Liver (tissue), 9 donors: ENCODE results near the gene USP31. TPM values are rescaled to one million over a fixed set of nuclear protein-coding genes. Genes with fewer than 3 reads are reported as not detected.

Experiments
- DNase-seq: peaks from one replicate; pipeline ENCODE4 v3.0.0-alpha.2; 2017; ENCODE audit warnings: low spot score
- H3K27ac ChIP-seq, 2 donors: one replicate each; pipeline ENCODE4 v1.7.0; 2013; ENCODE audit warnings: inconsistent platforms in 2 of 2, low read length in 2 of 2, control low read depth in 1 of 2, low read depth in 1 of 2, mild to moderate bottlenecking in 1 of 2
- H3K27me3 ChIP-seq, 4 donors: one replicate each; pipeline versions ENCODE4 v1.6.1 to v1.7.0; 2013; ENCODE audit warnings: low read length in 3 of 4, inconsistent platforms in 1 of 4, mild to moderate bottlenecking in 1 of 4, moderate library complexity in 1 of 4; ENCODE audit not compliant: control insufficient read depth in 4 of 4, insufficient read depth in 4 of 4
- H3K36me3 ChIP-seq, 4 donors: one replicate each; pipeline versions ENCODE4 v1.6.1 to v1.7.0; 2013; ENCODE audit warnings: low read length in 3 of 4, mild to moderate bottlenecking in 3 of 4, low read depth in 1 of 4, moderate library complexity in 1 of 4; ENCODE audit not compliant: control insufficient read depth in 4 of 4, insufficient read depth in 3 of 4
- H3K4me1 ChIP-seq, 4 donors: one replicate each; pipeline versions ENCODE4 v1.6.1 to v1.7.0; 2013; ENCODE audit warnings: low read length in 3 of 4, mild to moderate bottlenecking in 3 of 4, moderate library complexity in 1 of 4; ENCODE audit not compliant: control insufficient read depth in 4 of 4, insufficient read depth in 4 of 4
- H3K4me3 ChIP-seq, 3 donors: one replicate each; pipeline versions ENCODE4 v1.6.1 to v1.7.0; 2013; ENCODE audit warnings: low read length in 3 of 3, control low read depth in 1 of 3, low read depth in 1 of 3, mild to moderate bottlenecking in 1 of 3
- H3K9ac ChIP-seq, 2 donors: one replicate each; pipeline ENCODE4 v1.7.0; 2013; ENCODE audit warnings: low read length in 2 of 2, mild to moderate bottlenecking in 2 of 2, moderate library complexity in 2 of 2, control low read depth in 1 of 2, low read depth in 1 of 2
- H3K9me3 ChIP-seq, 4 donors: one replicate each; pipeline versions ENCODE4 v1.6.1 to v1.7.0; 2013; ENCODE audit warnings: low read length in 3 of 4; ENCODE audit not compliant: control insufficient read depth in 4 of 4
- FOXA1 ChIP-seq: IDR thresholded peaks from 2 replicates; pipeline ENCODE4 v1.6.1; 2016; ENCODE audit warnings: antibody characterized with exemption
- FOXA2 ChIP-seq: IDR thresholded peaks from 2 replicates; pipeline ENCODE4 v1.6.1; 2016; ENCODE audit warnings: antibody characterized with exemption
- HNF4A ChIP-seq, 2 donors: conservative IDR thresholded peaks; 2 replicates each; pipeline ENCODE4 v1.6.1; 2016; ENCODE audit warnings: antibody characterized with exemption in 2 of 2, mild to moderate bottlenecking in 2 of 2
- JUND ChIP-seq, 2 donors: IDR thresholded peaks; 2 replicates each; pipeline ENCODE4 v1.6.1; 2016; ENCODE audit warnings: antibody characterized with exemption in 2 of 2
- RAD21 ChIP-seq, 2 donors: IDR thresholded peaks; 2 replicates each; pipeline ENCODE4 v1.6.1; 2016; ENCODE audit warnings: antibody characterized with exemption in 2 of 2, mild to moderate bottlenecking in 2 of 2
- RXRA ChIP-seq, 2 donors: IDR thresholded peaks; 2 replicates each; pipeline ENCODE4 v1.6.1; 2017 to 2018; ENCODE audit warnings: antibody characterized with exemption in 2 of 2, mild to moderate bottlenecking in 1 of 2
- SP1 ChIP-seq: IDR thresholded peaks from 2 replicates; pipeline ENCODE4 v1.6.1; 2018; ENCODE audit warnings: antibody characterized with exemption, mild to moderate bottlenecking
- TAF1 ChIP-seq: conservative IDR thresholded peaks from 2 replicates; pipeline ENCODE4 v1.6.1; 2016; ENCODE audit warnings: antibody characterized with exemption, mild to moderate bottlenecking
- YY1 ChIP-seq: IDR thresholded peaks from 2 replicates; pipeline ENCODE4 v1.6.1; 2016; ENCODE audit warnings: antibody characterized with exemption, mild to moderate bottlenecking
- WGBS: extraction: QIAGEN DNeasy Blood & Tissue Kit; methylation state at CpG from one replicate; pipeline ENCODE4 v1.1.7; 2013; 5-methylcytosine and 5-hydroxymethylcytosine counted together
- polyA plus RNA-seq, 2 donors: library from polyadenylated mRNA; stranded (reverse) in 1 of 2; unstranded in 1 of 2; fragments of 200-250 nt in 1 of 2; fragments of >200 nt in 1 of 2; fragmentation: Nextera tagmentation in 1 of 2; extraction: Ambion mirVana in 1 of 2; gene quantifications; one replicate each; pipeline versions ENCODE4 v1.2.1 to v1.2.3, GENCODE V29; 2013 to 2015
- total RNA-seq, 2 donors: library from RNA; depleted of rRNA; stranded (reverse); fragments of >200 nt; gene quantifications; one replicate each; pipeline ENCODE4 v1.2.3, GENCODE V29; 2014
- TF ChIP-seq, protein P1 (sequence below): fragments of 150-350 bp; IDR thresholded peaks from 2 replicates; pipeline ENCODE4 v1.5.1; 2017; ENCODE audit warnings: improper control_type of control experiment, low read depth, low read length; ENCODE audit not compliant: missing input control
- TF ChIP-seq, protein P2 (sequence below): IDR thresholded peaks from 2 replicates; pipeline ENCODE4 v1.6.1; 2016; ENCODE audit warnings: antibody characterized with exemption
- TF ChIP-seq, protein P3 (sequence below): IDR thresholded peaks from 2 replicates; pipeline ENCODE4 v1.6.1; 2016; ENCODE audit warnings: antibody characterized with exemption
- TF ChIP-seq, protein P4 (sequence below): IDR thresholded peaks from 2 replicates; pipeline ENCODE4 v1.6.1; 2016; ENCODE audit warnings: antibody characterized with exemption
- donor health status: healthy.
- donor health status: healthy.
- donor health status: healthy.
- donor health status: healthy.
- donor health status: healthy.

The USP31 gene
- total and polyA plus RNA-seq, 4 donors: 2.4 to 16.4 (median 3.8) TPM

DNA sequence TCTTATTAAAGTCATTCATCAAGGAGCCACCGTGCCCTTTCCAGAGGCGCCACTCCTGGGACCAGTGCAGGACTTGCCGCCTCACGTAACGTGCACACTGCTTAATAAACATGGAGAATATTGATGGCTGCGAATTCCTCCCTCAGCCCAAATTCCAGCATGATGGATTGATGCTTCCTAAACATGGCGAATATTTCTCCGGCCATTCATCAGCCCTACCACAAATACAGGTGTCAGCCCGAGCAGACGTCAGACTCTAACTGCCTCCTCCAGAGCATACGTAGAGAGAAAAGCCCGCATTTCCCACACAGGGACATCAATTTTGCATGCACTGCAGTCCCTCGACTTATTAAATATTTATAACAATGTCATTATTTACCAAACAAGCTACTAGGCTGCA, 97.0 kb downstream of the USP31 start:
- 85% methylated on average over 13 of the region's 13 CpGs for WGBS
- H3K27ac ChIP-seq: no peak overlapping the region
- TF ChIP-seq JUND (IDR thresholded peaks at IDR 0.05) (no peak), RXRA (IDR thresholded peaks at IDR 0.05) (no peak), FOXA1 (no peak), HNF4A (conservative IDR thresholded peaks at IDR 0.05) (no peak), FOXA2 (no peak), SP1 (no peak), TAF1 (no peak), YY1 (no peak)
- TF ChIP-seq, protein P1, sequence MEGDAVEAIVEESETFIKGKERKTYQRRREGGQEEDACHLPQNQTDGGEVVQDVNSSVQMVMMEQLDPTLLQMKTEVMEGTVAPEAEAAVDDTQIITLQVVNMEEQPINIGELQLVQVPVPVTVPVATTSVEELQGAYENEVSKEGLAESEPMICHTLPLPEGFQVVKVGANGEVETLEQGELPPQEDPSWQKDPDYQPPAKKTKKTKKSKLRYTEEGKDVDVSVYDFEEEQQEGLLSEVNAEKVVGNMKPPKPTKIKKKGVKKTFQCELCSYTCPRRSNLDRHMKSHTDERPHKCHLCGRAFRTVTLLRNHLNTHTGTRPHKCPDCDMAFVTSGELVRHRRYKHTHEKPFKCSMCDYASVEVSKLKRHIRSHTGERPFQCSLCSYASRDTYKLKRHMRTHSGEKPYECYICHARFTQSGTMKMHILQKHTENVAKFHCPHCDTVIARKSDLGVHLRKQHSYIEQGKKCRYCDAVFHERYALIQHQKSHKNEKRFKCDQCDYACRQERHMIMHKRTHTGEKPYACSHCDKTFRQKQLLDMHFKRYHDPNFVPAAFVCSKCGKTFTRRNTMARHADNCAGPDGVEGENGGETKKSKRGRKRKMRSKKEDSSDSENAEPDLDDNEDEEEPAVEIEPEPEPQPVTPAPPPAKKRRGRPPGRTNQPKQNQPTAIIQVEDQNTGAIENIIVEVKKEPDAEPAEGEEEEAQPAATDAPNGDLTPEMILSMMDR: no peak
- TF ChIP-seq, protein P2, sequence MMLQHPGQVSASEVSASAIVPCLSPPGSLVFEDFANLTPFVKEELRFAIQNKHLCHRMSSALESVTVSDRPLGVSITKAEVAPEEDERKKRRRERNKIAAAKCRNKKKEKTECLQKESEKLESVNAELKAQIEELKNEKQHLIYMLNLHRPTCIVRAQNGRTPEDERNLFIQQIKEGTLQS: no peak
- TF ChIP-seq, protein P3, sequence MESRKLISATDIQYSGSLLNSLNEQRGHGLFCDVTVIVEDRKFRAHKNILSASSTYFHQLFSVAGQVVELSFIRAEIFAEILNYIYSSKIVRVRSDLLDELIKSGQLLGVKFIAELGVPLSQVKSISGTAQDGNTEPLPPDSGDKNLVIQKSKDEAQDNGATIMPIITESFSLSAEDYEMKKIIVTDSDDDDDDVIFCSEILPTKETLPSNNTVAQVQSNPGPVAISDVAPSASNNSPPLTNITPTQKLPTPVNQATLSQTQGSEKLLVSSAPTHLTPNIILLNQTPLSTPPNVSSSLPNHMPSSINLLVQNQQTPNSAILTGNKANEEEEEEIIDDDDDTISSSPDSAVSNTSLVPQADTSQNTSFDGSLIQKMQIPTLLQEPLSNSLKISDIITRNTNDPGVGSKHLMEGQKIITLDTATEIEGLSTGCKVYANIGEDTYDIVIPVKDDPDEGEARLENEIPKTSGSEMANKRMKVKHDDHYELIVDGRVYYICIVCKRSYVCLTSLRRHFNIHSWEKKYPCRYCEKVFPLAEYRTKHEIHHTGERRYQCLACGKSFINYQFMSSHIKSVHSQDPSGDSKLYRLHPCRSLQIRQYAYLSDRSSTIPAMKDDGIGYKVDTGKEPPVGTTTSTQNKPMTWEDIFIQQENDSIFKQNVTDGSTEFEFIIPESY: no peak
- peaks cover 0 to 4% (median 1%) of the 10 kb centered on the region in 4 donors for H3K27me3 ChIP-seq
- no peak overlapping the region for H3K4me3 ChIP-seq
- no peak overlapping the region for H3K9ac ChIP-seq
- H3K36me3 ChIP-seq: no peaks in the 10 kb centered on the region
- peaks cover 0 to 2% (median 0%) of the 10 kb centered on the region in 4 donors for H3K9me3 ChIP-seq
- H3K4me1 ChIP-seq: no peaks in the 10 kb centered on the region
- DNase-seq: no peak

DNA sequence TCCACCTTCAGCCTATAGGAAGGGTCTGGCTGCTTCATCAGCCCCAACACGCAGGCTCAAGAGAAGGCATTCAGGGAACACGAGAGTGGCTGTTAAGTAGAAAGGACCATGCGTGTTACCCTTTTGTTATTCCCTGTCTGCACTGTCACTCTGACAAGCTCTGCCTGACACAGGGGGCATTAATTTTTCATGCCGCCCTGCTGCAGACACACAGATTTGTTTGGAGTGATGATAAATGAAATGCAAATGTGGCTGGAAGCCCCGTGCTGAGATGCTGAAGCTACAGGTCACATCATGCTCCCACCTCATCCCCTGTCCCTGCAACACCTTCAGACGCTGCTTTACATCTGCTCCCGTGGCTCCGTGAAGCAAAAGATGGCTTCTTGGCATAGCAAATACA, 97.7 kb downstream of the USP31 start:
- TF ChIP-seq, protein P4, sequence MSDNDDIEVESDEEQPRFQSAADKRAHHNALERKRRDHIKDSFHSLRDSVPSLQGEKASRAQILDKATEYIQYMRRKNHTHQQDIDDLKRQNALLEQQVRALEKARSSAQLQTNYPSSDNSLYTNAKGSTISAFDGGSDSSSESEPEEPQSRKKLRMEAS: no peak
- no peak for TF ChIP-seq FOXA1

DNA sequence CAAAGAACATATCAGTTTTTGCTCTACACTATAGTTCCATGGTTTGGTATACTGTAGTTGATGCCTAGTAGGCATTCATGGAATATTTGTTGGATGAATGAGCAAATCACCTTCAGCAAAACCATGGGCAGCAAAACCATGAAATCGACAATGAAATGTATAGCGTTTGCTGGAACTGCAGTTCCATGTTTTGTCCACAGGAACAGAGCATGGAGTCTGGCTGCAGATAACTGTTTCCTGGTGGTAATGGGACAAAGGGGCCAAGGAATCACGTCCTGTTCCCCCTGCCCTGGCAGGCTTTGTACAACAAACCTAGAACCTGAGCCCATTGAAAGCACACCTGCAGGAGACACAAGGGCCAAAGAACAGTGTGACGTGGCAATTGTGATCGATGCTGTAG, 101.1 kb downstream of the USP31 start:
- no peak for DNase-seq
- H3K9me3 ChIP-seq: peaks cover 0 to 6% (median 0%) of the 10 kb centered on the region in 4 donors
- H3K36me3 ChIP-seq: no peaks in the 10 kb centered on the region
- peaks cover 0 to 4% (median 1%) of the 10 kb centered on the region in 4 donors for H3K27me3 ChIP-seq
- 72% methylated on average over 5 of the region's 5 CpGs for WGBS
- no peak overlapping the region for H3K4me3 ChIP-seq
- no peak overlapping the region for H3K27ac ChIP-seq
- H3K4me1 ChIP-seq: no peaks in the 10 kb centered on the region
- TF ChIP-seq RAD21 (IDR thresholded peaks at IDR 0.05) (no peak), YY1 (no peak), SP1 (no peak), JUND (IDR thresholded peaks at IDR 0.05) (no peak)
- TF ChIP-seq, protein P4: no peak
- H3K9ac ChIP-seq: no peak overlapping the region

More for the DNA sequence above, 97.7 kb downstream of the USP31 start:
- H3K27me3 ChIP-seq: peaks cover 0 to 4% (median 1%) of the 10 kb centered on the region in 4 donors
- H3K9me3 ChIP-seq: peaks cover 0 to 2% (median 0%) of the 10 kb centered on the region in 4 donors
- no peak overlapping the region for H3K27ac ChIP-seq
- no peaks in the 10 kb centered on the region for H3K4me1 ChIP-seq
- no peak overlapping the region for H3K4me3 ChIP-seq
- WGBS: 73% methylated on average over 8 of the region's 8 CpGs
- no peaks in the 10 kb centered on the region for H3K36me3 ChIP-seq
- no peak for DNase-seq
- no peak overlapping the region for H3K9ac ChIP-seq
